Uterus (tissue), 4 donors: ENCODE results near the gene PRKCD. TPM values are rescaled to one million over a fixed set of nuclear protein-coding genes. Genes with fewer than 3 reads are reported as not detected.

ENCODE experiments used
- DNase-seq, 2 donors: peaks; one replicate each; pipeline ENCODE4 v3.0.0-alpha.2; 2019 to 2020
- H3K27ac ChIP-seq, 2 donors: fragments of 200-600 bp; sonication (generic); 1 replicate in 1 of 2; 2 replicates in 1 of 2; pipeline ENCODE4 v1.5.1; 2016 to 2018
- H3K27me3 ChIP-seq, 2 donors: fragments of 200-600 bp; sonication (generic); one replicate each; pipeline ENCODE4 v1.5.1; 2018 to 2019; ENCODE audit warnings: control low read depth in 1 of 2
- H3K36me3 ChIP-seq, 2 donors: fragments of 200-600 bp; sonication (generic); one replicate each; pipeline ENCODE4 v1.5.1; 2019; ENCODE audit warnings: control low read depth in 1 of 2
- H3K4me1 ChIP-seq, 2 donors: fragments of 200-600 bp; sonication (generic); one replicate each; pipeline ENCODE4 v1.5.1; 2018 to 2019; ENCODE audit warnings: control low read depth in 1 of 2
- H3K4me3 ChIP-seq, 2 donors: fragments of 200-600 bp; sonication (generic); 1 replicate in 1 of 2; 2 replicates in 1 of 2; pipeline ENCODE4 v1.5.1; 2018 to 2019; ENCODE audit warnings: mild to moderate bottlenecking in 1 of 2
- H3K9me3 ChIP-seq, 2 donors: fragments of 200-600 bp; sonication (generic); one replicate each; pipeline ENCODE4 v1.5.1; 2019; ENCODE audit warnings: control low read depth in 1 of 2
- CTCF ChIP-seq, 4 experiments: fragments of 200-600 bp in 2 of 4; fragments of 450-650 bp in 2 of 4; sonication (generic) in 2 of 4; IDR thresholded peaks; one replicate each; pipeline ENCODE4 v1.5.1; 2016 to 2019; ENCODE audit warnings: antibody characterized with exemption in 4 of 4, mild to moderate bottlenecking in 2 of 4, moderate library complexity in 1 of 4
- POLR2A ChIP-seq, 2 donors: fragments of 450-650 bp; IDR thresholded peaks; one replicate each; pipeline ENCODE4 v1.6.1; 2016; ENCODE audit warnings: antibody characterized with exemption in 2 of 2, mild to moderate bottlenecking in 1 of 2, moderate library complexity in 1 of 2
- intact Hi-C: fragments of 100-400 bp; cut with DNase I; formaldehyde crosslinking; loops from one replicate; pipeline ENCODE4 v1.15.1; 2023; ENCODE audit warnings: low total_unique reads
- total RNA-seq, 4 donors: library from RNA; depleted of rRNA in 3 of 4; stranded (reverse); fragments of >200 nt in 3 of 4; gene quantifications; one replicate each; pipeline versions ENCODE4 v1.1.0 to v1.2.4, GENCODE V29; 2014 to 2023
- donor health status: DM: yes; HTN: yes; CAD: no.

The PRKCD gene
- total RNA-seq, 4 donors from 2014 or later = under 0.01 to 16.8 (median 12.6) TPM

GRCh38 chr3:53174346-53175250 is 13.6 kb downstream of the PRKCD start:
- Histone ChIP-seq H3K27ac (no peak overlapping the region), H3K9me3 (no peaks in the 10 kb centered on the region), H3K4me1 (no peaks in the 10 kb centered on the region), H3K27me3 (no peaks in the 10 kb centered on the region), H3K36me3 (no peaks in the 10 kb centered on the region), H3K4me3 (no peak overlapping the region)
- no peak for DNase-seq
- intact Hi-C loops = no loop called here
- TF ChIP-seq CTCF (IDR thresholded peaks at IDR 0.05) = no peak
- no peak for TF ChIP-seq POLR2A (IDR thresholded peaks at IDR 0.05)

GRCh38 chr3:53175613-53176540 is 14.9 kb downstream of the PRKCD start:
- no peaks in the 10 kb centered on the region for H3K9me3 ChIP-seq
- H3K27me3 ChIP-seq = no peaks in the 10 kb centered on the region
- DNase-seq = no peak
- TF ChIP-seq POLR2A (IDR thresholded peaks at IDR 0.05) (no peak), CTCF (IDR thresholded peaks at IDR 0.05) (no peak)
- intact Hi-C loops = no loop called here
- H3K4me1 ChIP-seq = no peaks in the 10 kb centered on the region
- no peaks in the 10 kb centered on the region for H3K36me3 ChIP-seq
- no peak overlapping the region for H3K27ac ChIP-seq
- H3K4me3 ChIP-seq = no peak overlapping the region

GRCh38 chr3:53178246-53178645 is 17.2 kb downstream of the PRKCD start:
- TF ChIP-seq POLR2A (IDR thresholded peaks at IDR 0.05) (no peak), CTCF (IDR thresholded peaks at IDR 0.05) (no peak)
- H3K4me1 ChIP-seq = no peaks in the 10 kb centered on the region
- H3K27ac ChIP-seq = no peak overlapping the region
- H3K9me3 ChIP-seq = no peaks in the 10 kb centered on the region
- intact Hi-C loops = no loop called here
- no peaks in the 10 kb centered on the region for H3K36me3 ChIP-seq
- no peak overlapping the region for H3K4me3 ChIP-seq
- H3K27me3 ChIP-seq = no peaks in the 10 kb centered on the region
- no peak for DNase-seq

- TF ChIP-seq CTCF (IDR thresholded peaks at IDR 0.05) (no peak), POLR2A (IDR thresholded peaks at IDR 0.05) (no peak)
- DNase-seq = no peak
- H3K4me3 ChIP-seq = no peak overlapping the region
- H3K9me3 ChIP-seq = no peaks in the 10 kb centered on the region
- H3K36me3 ChIP-seq = no peaks in the 10 kb centered on the region
- H3K27ac ChIP-seq = no peak overlapping the region
- intact Hi-C loops = no loop called here
- H3K4me1 ChIP-seq = no peaks in the 10 kb centered on the region
- H3K27me3 ChIP-seq = no peaks in the 10 kb centered on the region
Measured at GRCh38 chr3:53179580-53179979, 18.6 kb downstream of the PRKCD start.
